ENCODE data around the gene NFASC.

NFASC gene

GRCh38 chr1:204863024-204863423 is 7.6 kb upstream of the NFASC start:
- no peak for DNase-seq

- no peak for DNase-seq
Measured at GRCh38 chr1:204863730-204864129, 6.9 kb upstream of the NFASC start.

GRCh38 chr1:204866051-204866596 is 4.5 kb upstream of the NFASC start:
- no peak for DNase-seq

DNA sequence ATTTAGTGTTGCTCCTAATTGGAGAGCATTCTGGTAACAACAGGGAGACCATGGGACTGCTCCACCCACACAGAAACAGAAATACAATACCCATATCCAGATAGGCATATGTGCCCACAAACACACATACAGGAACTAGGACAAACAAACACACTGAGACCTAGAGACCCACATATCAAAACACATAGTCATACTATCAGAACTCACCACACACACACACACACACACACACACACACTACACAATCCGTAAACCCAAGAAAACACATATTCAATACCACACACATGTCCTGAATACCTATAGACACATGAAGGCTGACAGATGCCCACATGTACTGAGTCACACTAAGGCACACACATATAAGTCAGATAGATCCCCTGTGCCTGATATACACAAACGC is 3.5 kb upstream of the NFASC start:
- DNase-seq, result no peak

DNA sequence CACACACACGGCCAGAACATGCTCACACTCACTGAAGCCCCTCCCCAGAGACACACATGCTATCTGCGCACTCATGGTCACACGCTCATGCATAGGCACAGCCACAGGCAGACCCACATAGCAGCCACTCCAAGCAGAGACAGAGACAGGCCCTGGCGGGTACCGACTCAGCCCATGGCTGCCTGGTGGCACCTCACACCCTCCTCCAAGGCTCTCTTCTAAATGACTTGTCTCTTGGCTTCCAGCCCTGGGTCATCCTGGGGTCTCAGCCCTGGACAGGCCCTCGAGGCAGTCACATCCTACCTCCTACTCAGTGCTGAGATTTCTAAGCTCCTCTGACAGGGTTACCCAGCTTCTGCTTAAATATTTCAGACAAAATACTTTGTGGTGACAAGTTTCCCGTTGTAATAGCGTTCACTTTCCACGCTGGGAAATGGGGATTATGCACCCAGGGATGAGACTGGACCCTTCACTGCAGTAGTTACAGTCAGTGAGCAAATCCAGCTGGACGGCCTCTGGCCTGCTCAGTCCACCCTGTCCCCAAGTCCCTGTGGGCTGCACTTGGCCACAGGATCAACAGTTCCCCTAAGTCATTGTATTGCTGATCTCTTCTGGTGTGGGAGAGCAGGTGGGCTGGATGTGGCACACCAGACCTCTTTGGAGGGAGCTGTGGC is 2.9 kb upstream of the NFASC start:
- no peak for DNase-seq

DNA sequence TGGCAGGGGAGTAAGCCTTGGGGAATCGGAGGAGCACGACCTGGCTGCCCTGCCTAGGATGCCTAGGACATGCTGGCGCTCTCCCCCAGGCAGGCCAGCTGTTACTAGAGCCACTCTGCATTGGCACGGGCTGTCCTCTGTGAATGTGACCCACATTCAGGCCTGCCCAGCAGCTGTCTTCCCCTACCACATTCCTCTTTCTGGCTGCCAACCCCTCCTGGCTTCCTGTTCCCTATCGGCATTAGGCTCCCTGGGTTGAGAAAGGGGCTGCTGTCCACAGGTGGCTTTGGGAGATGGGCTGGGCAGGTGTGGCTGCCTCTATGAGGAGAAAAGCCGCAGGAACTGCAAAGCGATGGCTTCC is 2.3 kb upstream of the NFASC start:
- no peak for DNase-seq

DNA sequence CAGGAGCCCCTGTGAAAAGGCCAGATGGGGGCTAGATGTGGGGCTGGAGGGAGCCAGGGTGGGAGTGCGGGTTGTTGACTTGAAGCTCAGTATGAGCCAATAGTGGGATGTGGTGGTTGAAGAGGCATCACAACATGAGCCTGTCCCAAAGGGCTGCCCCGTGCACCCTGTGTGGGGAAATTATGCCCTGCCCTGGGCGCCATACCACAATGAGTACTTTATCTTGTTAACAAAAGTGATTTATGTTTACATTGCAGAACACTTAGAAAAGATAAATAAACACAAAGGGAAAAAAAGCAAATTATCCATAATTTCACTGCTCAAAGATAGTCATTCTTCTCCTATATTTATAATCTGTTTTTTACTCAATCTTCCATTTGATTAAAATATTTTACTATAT is 1.6 kb upstream of the NFASC start:
- DNase-seq, result no peak

DNA sequence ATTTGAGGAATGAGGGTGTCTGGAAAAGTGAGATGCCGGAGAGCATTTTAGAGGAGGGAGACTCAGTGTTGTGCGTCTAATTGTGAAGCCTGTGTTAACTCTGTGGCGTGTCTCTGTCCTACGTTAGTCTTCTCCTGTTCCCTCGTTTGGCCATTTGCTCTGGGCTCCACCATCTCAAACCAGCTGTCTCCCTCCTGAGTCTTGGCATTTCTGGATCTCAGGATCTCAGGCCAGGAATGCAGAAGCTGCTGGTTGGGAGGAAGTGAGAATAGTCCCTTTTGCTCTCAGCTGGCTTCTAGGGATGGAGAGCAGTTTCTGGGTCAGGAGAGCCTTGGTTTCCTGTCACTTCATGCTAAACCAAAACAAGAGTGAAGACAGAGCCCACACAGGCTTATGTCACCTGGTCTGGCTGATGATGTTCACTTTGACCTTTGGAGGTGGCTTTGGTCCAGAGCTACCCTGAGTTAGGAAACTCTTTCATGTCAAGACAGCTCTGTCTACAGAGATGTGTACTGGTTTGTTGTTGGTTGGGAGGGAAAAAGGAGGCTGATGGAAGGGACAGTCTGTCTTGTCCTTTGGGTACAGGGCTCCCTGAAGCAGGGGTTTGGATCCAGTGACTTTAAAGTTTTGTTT is 859 bp downstream of the NFASC start:
- DNase-seq, result no peak

GRCh38 chr1:204872262-204872881 is 1.7 kb downstream of the NFASC start:
- DNase-seq, result no peak

DNA sequence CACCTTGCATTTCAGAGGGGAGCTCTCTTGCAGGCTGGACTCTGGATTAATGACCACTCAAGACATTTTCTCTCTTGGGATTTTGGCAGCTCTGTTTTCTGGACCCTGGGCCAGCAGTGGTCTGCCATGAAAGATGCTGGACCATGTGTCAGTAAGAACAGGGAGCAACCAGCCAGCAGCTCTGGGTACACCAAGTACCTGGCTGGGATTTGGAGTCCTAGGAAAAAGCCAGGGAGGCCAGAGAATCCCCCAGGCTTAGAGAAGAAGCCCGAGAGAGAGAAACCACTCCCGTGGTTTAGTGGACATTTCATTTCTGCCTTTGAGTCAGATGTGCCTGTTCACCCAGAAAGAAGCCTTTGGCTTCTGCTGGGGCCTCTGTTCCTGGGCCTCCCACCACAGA is 2.5 kb downstream of the NFASC start:
- DNase-seq, result no peak

DNA sequence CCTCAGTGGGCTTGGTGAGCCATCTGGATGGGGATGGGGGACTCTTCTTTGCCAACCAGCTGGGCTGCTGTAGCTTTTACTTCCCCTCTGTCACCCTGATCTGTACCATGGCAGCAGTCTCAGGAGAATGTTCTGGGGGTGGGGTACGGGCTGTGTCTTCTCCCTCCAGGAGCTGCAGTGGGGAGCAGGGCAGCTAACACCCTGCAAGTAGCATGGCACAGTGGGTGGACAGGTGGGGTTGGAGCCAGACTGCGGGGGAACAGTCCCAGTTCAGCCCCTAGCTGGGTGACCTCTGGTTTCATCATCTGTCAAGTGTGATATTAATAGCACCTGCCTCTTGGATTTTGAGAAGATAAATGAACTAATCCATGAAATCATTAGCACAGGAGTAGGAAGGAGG is 3.1 kb downstream of the NFASC start:
- no peak for DNase-seq

GRCh38 chr1:204874274-204874673 is 3.6 kb downstream of the NFASC start:
- no peak for DNase-seq

DNA sequence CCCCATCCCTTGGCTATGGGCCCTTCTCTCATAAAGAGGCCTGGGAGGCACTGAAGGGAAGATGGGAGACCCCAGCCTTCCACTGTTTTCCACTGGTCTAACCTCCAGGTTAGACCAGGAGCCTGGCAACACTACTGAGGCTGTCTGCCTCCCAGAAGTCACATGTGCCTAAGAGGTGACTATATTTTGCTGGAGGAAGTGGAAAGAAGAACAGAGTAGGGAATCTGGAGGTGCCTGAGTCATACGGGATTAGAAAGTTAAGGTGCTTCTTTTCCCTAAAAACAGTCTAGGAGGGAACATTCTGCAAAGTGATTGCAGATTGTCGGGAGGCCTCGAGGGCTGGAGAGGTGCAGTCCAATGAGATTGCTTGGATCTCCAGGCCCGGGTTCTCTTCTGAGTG is 4.6 kb downstream of the NFASC start:
- DNase-seq, result no peak

DNA sequence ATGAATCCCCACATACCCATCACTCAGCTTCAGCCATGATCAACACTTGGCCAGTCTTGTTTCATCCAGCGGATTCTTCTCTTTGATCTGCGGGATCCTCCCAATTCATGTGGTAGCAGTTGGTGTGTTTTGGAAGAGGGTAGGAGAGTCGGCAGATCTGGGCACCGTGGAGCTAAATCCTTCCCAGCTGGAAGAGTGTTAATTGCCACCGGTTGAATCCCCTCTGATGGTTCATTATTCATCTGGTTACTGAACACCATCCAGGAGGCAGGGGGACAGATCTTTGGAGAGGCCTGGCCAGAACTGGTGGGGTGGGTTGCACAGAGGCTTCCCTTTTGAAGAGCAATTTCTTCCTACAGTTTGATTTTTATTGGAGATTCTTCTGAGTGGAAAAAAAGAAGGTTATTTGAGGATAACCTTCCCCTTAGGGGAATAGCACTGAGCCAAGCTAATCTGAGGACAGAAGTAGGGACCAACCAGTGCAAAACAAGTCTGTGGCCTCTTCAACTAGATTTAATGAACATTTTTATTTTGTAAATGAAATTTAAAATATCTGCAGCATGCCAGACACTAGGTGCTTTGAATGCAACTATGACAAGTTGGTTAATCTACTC is 8.1 kb downstream of the NFASC start:
- DNase-seq, result no peak

DNA sequence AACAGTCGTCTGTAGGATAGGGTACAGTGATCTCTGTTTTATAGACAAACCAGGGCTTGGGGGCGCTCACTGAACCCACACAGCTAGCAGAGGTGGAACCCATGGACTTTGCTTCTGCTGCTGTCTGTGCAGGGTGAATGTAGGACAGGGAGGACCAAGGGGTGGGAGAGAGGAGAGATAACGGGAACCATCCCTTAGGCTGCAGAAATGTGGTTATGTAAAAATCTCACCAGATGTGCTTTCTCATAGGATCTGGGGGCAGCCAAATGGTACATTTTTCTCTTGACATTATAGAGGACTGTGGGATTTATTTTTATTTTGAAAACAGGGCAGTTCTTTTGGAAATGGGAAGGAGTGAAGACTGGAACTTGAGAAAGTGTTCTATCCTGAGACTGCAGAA is 8.7 kb downstream of the NFASC start:
- no peak for DNase-seq

DNA sequence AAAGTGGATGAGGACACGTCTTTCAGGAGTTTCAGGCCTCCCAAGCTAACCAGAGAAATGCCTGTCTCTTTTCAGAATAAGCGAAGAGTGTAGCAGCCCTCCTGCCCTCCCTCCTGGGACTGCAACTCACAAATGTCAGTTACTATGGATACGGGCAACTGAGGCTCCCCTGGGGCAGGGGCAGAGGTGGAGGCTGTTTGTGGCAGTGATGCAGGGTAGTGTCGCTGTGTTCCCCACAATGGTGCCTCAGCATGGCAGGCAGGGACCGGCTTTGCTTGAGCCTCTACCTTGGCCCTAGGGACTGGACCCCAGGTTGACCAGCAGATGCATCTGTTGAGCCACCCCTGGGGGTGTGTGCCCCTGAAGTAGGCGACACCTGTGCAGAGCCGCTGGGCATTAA is 10.2 kb downstream of the NFASC start:
- no peak for DNase-seq

- no peak for DNase-seq
Measured at GRCh38 chr1:204882479-204882878, 11.8 kb downstream of the NFASC start.

GRCh38 chr1:204883405-204883804 is 12.7 kb downstream of the NFASC start:
- DNase-seq, result no peak

GRCh38 chr1:204885288-204885711 is 14.6 kb downstream of the NFASC start:
- no peak for DNase-seq

- DNase-seq, result no peak
Measured at GRCh38 chr1:204885790-204886189, 15.1 kb downstream of the NFASC start.

DNA sequence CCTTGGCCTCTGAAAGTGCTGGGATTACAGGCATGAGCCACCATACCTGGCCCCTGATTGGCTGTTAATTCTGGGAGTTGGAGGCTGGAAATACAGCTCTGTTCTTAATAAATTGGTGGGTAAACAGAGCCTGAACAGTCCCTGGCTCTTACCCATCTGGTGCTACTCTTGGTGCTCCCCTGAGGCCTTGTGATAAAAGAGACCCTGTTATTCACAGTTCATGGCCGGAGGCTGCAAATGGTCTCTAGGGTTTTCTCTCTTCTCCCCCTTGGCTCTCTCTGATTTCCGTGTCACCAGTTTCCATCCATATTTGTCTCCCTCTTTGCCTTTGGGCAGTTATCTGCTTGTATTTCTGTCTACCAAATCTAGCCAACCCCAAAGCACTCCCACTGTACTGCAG is 17.2 kb downstream of the NFASC start:
- DNase-seq, result no peak

- no peak for DNase-seq
Measured at GRCh38 chr1:204888294-204888693, 17.6 kb downstream of the NFASC start.

DNA sequence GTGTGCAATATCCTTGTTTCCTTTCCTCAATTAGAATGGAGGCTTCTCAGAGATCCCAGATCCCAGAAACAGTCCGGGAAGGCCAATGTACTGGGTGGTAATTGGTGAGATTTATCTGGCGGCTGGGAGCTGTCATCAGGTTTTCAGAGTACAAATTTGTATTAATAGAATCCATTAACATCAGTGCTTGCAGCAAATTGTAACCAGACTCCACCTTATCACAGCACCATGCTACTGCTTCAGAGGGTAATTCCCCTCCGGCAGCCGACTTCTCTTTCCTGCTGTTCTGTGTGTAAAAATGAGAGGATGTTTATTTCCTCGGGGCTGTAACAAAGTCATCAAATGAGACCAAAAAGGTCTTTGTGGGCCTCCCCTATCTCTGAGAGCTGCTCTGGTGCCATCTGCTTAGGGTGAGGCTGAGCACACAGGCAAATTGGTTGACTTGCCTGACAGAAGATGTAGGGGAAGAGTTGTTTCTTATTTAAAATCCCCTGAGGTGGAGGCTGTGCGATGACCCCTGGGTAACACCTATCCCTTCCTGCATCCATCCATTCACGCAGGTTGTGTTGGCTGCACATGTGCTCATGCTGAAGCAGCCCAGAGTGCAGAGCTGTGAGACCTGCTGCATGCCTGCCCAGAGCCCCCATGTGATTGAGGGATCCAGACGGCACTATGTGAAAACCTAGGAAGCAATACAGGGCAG is 19.2 kb downstream of the NFASC start:
- DNase-seq, result no peak
